ENCODE results near the gene AXIN1. TPM values are rescaled to one million over a fixed set of nuclear protein-coding genes. Genes with fewer than 3 reads are reported as not detected.
A peak's percentile ranks its signal among the peaks of the same experiment; 100 is the strongest.

The AXIN1 gene
- total RNA-seq, 1 experiment from 2014 or later, result 42.0 TPM

GRCh38 chr16:383326-384051, 31.0 kb upstream of the AXIN1 start:
- Histone ChIP-seq H3K4me3 (peak overlapping the region; percentile 67; the same call in 1 of the 2 replicates), H3K79me2 (ENCODE audit: low read depth) (no peaks in the 10 kb centered on the region), H3K27ac (0 out of 2 replicates have a peak overlapping the region, but pooled peaks have one; percentile 16), H2AFZ (no peak overlapping the region), H3F3A (ENCODE audit: insufficient read depth, low read depth) (peaks cover 26% of the 10 kb centered on the region; the same call in 1 of the 2 replicates), H3K9me2 (ENCODE audit: insufficient read depth) (no peaks in the 10 kb centered on the region), H3K36me3 (ENCODE audit: low read depth) (no peaks in the 10 kb centered on the region), H3K27me3 (ENCODE audit: insufficient read depth, low read depth) (no peaks in the 10 kb centered on the region), H3K4me1 (replicated peaks; ENCODE audit: insufficient read depth) (no peaks in the 10 kb centered on the region), H4K20me1 (ENCODE audit: insufficient read depth) (no peaks in the 10 kb centered on the region), H3K4me2 (peak overlapping the region; percentile 81), H3K9me3 (ENCODE audit: insufficient read depth, low read depth) (no peaks in the 10 kb centered on the region)
- TSS peak; percentile 40 for BruUV-seq (replicated peaks)
- intact Hi-C loops (cut with micrococcal nuclease; ENCODE audit: unreplicated experiment), result loop anchor here (10.0 kb wide), 1 partner anchor 261 kb away; the partner anchor contains the start of genes MCRIP2 and WDR90
- POLR2A ChIA-PET (ENCODE audit: unreplicated experiment), result interaction anchor here (0.8 kb wide), 2 partner anchors 12 to 18 kb away, joined by 5 to 18 read pairs; partner anchors contain the start of gene DECR2
- CTCF ChIA-PET, result interaction anchor here (0.5 to 0.7 kb wide), 3 partner anchors 13 to 204 kb away, joined by 3 to 5 read pairs (median 5); partner anchors contain the start of gene MRPL28
- DNase-seq, result peak; percentile 68 to 82
- TF ChIP-seq CTCF (conservative IDR thresholded peaks at IDR 0.05) (no peak), EZH2 (IDR thresholded peaks at IDR 0.05; ENCODE audit: low read depth) (no peak)

GRCh38 chr16:381789-382717, 29.5 kb upstream of the AXIN1 start, which contains the start of gene PGAP6:
Gene PGAP6 (minus strand): TSS chr16:381978. CDS start chr16:381821, 157 bp downstream.
- H3K27ac ChIP-seq, result no peak within 1 kb of the TSS
- peak within 1 kb of the TSS; percentile 67 for H3K4me3 ChIP-seq
- POLR2A ChIA-PET (ENCODE audit: unreplicated experiment), result interaction anchor here (0.6 to 0.8 kb wide), 4 partner anchors 10 to 188 kb away, joined by 4 to 20 read pairs (median 6); partner anchors contain the start of gene PIGQ
- BruUV-seq (replicated peaks), result no TSS peak
- H3K9me3 ChIP-seq (ENCODE audit: insufficient read depth, low read depth), result no peaks in the 10 kb centered on the region
- no peaks in the 10 kb centered on the region for H3K36me3 ChIP-seq (ENCODE audit: low read depth)
- CTCF ChIA-PET, result interaction anchor here (0.6 to 1.0 kb wide), 4 partner anchors 11 to 406 kb away, joined by 3 to 13 read pairs (median 8); partner anchors contain the start of genes CHTF18, MRPL28 and RPUSD1
- H2AFZ ChIP-seq, result peak within 1 kb of the TSS; percentile 79
- no peaks in the 10 kb centered on the region for H3K79me2 ChIP-seq (ENCODE audit: low read depth)
- peak in 1 of 2 experiments; percentile 81 for DNase-seq
- no peaks in the 10 kb centered on the region for H4K20me1 ChIP-seq (ENCODE audit: insufficient read depth)
- TF ChIP-seq CTCF (conservative IDR thresholded peaks at IDR 0.05) (no peak), EZH2 (IDR thresholded peaks at IDR 0.05; ENCODE audit: low read depth) (no peak)
- no peaks in the 10 kb centered on the region for H3K27me3 ChIP-seq (ENCODE audit: insufficient read depth, low read depth)
- no peaks in the 10 kb centered on the region for H3K9me2 ChIP-seq (ENCODE audit: insufficient read depth)
- intact Hi-C loops (cut with micrococcal nuclease; ENCODE audit: unreplicated experiment), result loop anchor here (10.0 kb wide), 1 partner anchor 263 kb away; the partner anchor contains the start of genes MCRIP2 and WDR90
- peak within 1 kb of the TSS; percentile 86 for H3K4me2 ChIP-seq
- no peaks in the 10 kb centered on the region for H3K4me1 ChIP-seq (replicated peaks; ENCODE audit: insufficient read depth)
- H3F3A ChIP-seq (ENCODE audit: insufficient read depth, low read depth), result peaks cover 26% of the 10 kb centered on the region; the same call in 1 of the 2 replicates

Measured in PC-9 (cell line).